Stimulated activated CD4-positive, alpha-beta T cell treated with anti-CD3 and anti-CD28 coated beads, Interleukin-12 subunit alpha, Interleukin-12 subunit beta, amount 100 ng/mL, for 48 hours (primary cell): ENCODE measurements around the gene PRRT3.
"Not testable (repeated sequence)": the region's sequence is repeated elsewhere in the genome, so short reads cannot be mapped to it uniquely, and the experiment has no call there.

Experiments used
- DNase-seq, 3 donors: peaks; one replicate each; pipeline ENCODE4 v3.0.0-alpha.2; 2020; ENCODE audit warnings: low read depth in 2 of 3, low spot score in 1 of 3

Gene PRRT3

GRCh38 chr3:9899289-9899791 lies 52.9 kb downstream of the PRRT3 start:
- DNase-seq, result no peak

- DNase-seq, result no peak
Observed at GRCh38 chr3:9898467-9899241, 53.6 kb downstream of the PRRT3 start.

- no peak for DNase-seq
Observed at GRCh38 chr3:9897408-9898372, 54.5 kb downstream of the PRRT3 start.

GRCh38 chr3:9896755-9897407 lies 55.3 kb downstream of the PRRT3 start:
- DNase-seq, result not testable (repeated sequence)

- DNase-seq, result not testable (repeated sequence)
Observed at GRCh38 chr3:9895715-9896114, 56.5 kb downstream of the PRRT3 start.
